Colon (tissue), 2 donors: ENCODE data around the gene ZNF496.
"Not testable (repeated sequence)": the region's sequence is repeated elsewhere in the genome, so short reads cannot be mapped to it uniquely, and the experiment has no call there.

Experiments used
- FAIRE-seq: peaks from 2 replicates; lab custom pipeline; 2012; peaks lifted over from hg19 to GRCh38; lab: Jason Lieb, UNC
- donor health status: control.
- donor health status: control.

Gene ZNF496

GRCh38 chr1:247359559-247359958 is 27.9 kb upstream of the ZNF496 start:
- FAIRE-seq: no peak

GRCh38 chr1:247358920-247359319 is 27.3 kb upstream of the ZNF496 start:
- FAIRE-seq: no peak

DNA sequence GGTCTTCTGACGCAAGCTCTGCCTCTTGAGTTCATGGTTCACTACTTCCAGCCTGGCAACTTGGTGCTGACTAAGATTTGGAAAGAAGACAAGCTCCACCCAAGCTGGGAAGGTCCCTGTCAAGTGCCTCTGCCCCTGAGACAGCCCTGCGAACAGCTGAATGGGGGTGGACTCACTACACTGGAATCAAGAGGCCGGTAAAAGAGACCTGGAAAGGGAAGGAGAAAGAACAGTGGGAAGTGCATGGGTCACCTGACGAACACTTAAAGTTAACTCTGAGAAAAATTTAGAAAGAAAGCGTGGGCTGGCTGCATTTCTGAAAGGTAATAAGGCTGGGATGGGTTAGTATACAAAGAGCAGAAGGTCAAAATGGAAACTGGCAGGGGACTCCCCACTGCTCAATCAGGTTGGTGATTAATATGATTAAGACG is 26.1 kb upstream of the ZNF496 start:
- no peak for FAIRE-seq

- FAIRE-seq: no peak
Measured at GRCh38 chr1:247357052-247357780, 25.5 kb upstream of the ZNF496 start.

- FAIRE-seq: not testable (repeated sequence)
Measured at GRCh38 chr1:247355160-247355559, 23.5 kb upstream of the ZNF496 start.

DNA sequence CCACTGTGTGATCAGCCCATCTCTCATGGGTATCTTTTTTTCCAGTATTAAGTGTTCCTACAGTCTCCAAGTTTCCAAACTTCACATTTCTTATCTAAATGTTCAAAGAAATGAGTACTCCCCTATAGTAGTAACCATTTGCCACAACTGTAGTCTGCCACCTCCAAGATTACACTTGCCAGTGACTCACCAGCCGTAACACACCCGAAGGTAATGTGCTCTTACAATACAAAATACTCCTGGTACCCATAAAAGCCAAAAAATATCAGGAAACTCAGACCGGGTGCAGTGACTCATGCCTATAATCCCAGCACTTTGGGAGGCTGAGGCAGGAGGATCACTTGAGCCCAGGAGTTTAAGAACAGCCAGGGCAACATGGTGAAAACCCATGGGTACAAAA is 20.5 kb upstream of the ZNF496 start:
- no peak for FAIRE-seq

GRCh38 chr1:247350587-247350986 is 18.9 kb upstream of the ZNF496 start:
- no peak for FAIRE-seq

GRCh38 chr1:247347477-247348222 is 16.0 kb upstream of the ZNF496 start:
- no peak for FAIRE-seq

DNA sequence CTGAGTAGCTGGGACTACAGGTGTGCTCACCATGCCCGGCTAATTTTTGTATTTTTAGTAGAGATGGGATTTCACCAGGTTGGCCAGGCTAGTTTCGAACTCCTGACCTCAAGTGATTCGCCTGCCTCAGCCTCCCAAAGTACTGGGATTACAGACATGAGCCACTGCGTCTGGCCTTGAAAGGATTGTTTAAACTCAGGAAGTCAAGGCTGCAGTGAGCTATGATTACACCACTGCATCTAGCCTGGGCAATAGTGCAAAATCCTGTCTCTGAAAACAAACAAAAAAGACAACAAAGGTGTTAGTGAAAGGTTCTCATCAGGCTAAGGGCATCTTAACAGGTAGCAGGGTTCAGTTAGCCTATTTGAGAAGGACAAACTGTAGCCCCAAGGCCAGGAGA is 14.2 kb upstream of the ZNF496 start:
- no peak for FAIRE-seq

GRCh38 chr1:247343801-247344200 is 12.1 kb upstream of the ZNF496 start:
- no peak for FAIRE-seq

DNA sequence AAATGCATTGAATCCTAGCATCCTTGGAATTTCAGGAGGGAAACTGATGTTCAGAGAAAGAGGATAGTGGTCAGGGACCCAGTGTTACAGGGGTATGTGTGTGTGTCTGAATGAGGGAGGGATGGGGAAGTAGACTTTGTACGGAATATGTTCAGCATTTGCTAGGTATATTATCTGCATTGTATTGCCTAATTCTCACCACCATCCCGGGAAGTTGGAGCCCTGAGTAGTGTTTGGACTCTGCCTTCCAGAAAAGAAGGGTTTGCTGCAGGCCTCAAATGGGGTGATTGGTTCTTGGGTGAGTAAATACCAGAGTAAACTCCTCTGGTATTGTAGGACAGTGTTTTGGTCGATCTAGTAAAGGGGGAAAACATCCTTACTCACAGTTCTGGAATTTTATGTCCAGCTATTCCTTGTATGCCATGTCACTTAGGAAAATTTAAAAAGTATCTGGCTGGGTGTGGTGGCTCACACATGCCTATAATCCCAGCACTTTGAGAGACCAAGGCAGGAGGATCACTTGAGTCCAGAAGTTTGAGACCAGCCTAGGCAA is 7.1 kb upstream of the ZNF496 start:
- FAIRE-seq: no peak

- no peak for FAIRE-seq
Measured at GRCh38 chr1:247337961-247338360, 6.3 kb upstream of the ZNF496 start.

GRCh38 chr1:247337250-247337746 is 5.6 kb upstream of the ZNF496 start:
- no peak for FAIRE-seq

DNA sequence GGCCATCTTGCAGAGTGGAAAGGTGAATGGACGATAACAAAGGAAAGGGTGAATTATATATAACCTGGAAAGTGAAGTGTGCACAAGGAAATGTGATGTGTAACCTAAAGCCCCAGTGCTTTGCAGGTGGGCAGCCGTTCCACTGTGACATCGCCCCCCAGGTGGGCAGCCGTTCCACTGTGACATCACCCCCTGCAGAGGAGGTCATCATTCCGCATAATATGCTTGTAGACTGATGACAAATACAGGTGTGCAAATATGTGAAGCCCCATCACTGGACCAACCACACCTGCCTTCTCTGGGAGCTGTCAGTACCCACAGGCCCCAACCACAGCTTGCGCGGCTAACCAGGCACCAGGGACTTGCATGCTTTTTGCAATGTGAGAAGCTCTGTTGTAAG is 4.7 kb upstream of the ZNF496 start:
- FAIRE-seq: no peak

DNA sequence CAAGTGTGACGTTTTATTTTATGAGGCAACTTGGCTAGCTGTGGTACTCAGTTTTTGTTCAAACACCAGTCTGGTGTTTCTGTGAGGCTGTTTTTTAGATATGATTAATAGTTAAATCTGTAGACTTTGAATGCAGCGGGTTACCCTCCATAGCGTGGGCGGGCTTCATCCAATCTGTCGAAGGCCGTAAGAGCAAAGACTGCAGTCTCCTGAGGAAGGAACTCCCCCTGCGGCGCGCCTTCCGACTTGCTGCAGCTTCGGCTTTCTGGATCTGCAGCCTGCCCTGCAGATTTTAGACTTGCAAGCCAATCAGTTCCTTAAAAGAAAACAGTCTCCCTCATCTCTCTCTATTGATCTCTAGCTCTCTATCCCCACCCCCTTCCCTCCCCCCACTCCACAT is 4.2 kb upstream of the ZNF496 start:
- FAIRE-seq: no peak

DNA sequence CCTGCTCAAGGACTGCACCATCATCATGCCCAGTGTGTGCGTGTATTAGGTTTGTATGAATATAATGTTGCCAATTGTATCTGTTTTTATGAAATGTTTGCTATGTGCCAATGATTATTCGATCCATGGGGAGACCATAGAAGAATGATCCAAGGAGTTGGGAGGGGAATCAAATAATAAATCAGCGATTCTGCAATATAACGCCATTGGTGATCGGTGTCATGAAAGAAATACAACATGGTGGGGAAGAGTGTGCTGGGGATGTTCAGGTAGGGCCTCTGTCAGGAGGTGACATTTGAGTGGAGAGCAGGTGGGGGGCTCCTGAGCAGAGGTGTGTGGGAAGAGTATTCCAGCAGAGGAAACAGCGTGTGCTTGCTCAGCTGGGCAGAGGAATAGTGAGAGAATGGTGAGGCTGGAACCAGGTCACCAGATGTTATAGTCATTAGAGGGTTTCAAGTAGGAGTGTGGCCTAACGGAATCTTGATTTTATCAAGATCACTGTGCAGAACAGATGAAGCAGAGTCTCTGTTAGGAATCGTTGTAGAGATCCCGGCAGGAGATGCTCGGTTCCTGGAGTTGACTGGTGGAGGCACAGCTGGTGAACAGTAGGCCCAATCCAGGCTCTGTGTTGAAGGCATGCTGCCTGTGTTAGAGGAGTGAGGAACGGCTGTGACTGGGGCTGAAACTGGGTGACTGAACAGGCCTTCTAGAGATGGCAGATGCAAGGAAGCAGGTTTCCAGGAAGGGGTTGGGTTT is 2.9 kb upstream of the ZNF496 start:
- FAIRE-seq: no peak

DNA sequence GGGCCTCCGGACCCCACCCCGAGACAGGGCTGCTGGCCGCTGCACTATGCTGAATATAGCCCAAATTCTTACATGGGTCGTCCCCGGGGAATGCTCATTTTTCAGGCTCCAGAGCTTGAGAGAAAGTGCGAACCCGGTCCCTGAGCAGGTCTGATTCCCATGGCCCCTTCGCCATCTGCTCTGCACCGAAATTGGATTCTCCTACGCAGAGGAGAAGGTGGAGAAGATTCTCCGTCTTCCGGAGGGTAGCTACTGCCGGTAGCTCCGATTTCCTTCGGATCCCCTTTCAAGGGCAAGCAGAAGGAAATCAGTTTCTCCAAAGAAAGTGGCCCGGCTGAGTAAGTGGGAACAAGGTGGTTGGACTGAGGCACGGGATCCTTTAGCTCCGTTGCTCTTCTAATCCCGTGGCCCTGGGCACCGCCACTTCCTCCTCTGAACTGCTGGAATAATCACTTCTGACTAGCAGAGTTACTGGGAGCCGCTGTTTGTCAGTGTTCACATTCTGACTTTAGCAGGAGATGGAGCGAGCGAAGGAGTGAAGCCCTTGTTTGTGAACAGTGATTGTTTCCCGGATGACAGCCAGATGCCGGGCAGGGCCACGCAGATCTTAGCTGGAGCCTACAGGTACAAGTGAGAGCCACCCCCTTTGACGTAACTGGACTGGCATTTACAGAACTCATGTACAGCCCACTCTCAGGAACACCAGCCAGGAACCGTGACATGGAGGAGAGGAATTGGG is 1.1 kb upstream of the ZNF496 start:
- FAIRE-seq: no peak

GRCh38 chr1:247332215-247332622 is 552 bp upstream of the ZNF496 start:
- no peak for FAIRE-seq

- no peak for FAIRE-seq
Measured at GRCh38 chr1:247331172-247331524, 519 bp downstream of the ZNF496 start.

GRCh38 chr1:247330548-247331171 is 1.0 kb downstream of the ZNF496 start:
- FAIRE-seq: no peak

DNA sequence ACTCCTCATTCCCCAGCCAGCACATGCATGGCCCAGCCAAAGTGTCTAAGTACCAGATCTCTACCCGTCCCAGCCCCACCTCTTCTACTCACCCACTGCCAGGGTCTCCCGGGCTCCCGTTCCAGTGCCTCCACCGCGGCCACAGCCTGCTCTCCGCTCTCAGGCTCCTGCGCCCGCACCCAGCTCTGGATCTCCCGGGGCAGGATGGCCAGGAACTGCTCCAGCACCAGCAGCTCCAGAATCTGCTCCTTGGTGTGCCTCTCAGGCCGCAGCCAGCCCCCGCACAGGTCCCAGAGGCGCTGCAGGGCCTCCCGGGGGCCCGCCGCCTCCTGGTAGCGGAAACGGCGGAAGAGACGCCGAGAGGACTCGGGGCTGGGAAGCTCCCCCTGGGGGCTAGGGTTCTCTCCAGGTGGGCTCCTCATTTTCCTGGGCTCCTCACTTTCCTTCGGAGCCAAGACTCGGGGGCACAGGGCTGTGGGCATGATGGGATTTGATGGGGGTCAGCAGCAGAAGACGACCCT is 2.5 kb downstream of the ZNF496 start:
- no peak for FAIRE-seq
